Amygdala (tissue), 56 donors: ENCODE results near the gene NRXN3.

Source experiments
- DNase-seq, 56 donors: peaks; one replicate each; lab custom pipeline; 2025; lab: John Stamatoyannopoulos, UW

The NRXN3 gene

DNA sequence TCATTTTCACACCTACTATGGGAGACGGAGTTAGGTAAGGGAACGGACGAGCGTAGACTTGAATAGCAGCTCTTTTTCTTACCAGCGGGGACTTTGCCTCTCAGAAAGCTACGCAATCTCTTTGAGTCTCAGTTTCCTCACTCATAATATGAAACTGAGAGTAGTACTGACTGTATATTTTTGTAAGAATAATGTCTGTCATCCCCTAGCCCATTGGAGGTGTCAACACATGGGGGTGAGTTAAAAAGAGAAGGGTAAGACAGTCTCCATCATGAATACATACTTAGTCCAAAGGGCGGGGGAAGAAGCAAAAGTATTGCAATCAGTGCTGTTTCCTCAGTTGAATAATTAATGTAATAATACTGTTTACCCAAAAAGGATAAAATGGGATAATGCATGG, 592.2 kb downstream of the NRXN3 start:
- no peak for DNase-seq

DNA sequence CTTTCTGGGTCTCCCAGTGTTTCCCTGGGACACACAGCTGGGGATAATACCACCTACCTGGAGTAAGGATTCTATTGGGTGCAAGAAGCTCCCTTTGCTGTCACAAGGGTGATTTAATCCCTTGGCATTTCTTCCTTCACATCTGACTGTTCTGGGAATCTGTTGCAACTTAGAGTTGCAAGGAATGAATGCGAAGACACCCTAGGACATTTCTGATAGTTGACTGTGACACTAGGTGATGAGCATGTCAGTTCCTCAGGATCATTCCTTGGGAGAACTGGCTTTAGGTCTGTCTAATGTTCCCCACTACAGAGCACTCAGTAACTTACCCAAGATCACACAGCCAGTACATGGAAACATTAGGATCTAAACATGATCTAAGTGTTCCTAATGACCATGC, 593.6 kb downstream of the NRXN3 start:
- DNase-seq, result no peak

DNA sequence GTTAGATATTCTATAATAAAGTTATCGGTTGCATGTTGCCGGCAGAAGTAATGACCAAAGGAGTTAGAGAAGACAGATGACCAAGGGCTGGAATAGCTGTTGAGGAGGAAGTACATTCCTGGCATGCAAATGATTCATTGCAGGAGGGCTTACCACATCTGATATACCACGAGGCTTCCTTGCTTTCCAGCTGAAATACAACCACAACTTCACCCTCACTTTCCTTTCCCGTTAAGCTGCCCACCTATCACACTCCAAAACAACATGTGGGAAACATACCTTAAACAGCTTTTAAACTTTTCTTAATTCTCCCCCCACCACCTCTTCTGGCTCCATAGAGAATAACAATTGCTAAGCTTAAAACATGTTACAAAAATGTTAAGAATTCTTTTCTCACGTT, 594.1 kb downstream of the NRXN3 start:
- DNase-seq, result no peak

DNA sequence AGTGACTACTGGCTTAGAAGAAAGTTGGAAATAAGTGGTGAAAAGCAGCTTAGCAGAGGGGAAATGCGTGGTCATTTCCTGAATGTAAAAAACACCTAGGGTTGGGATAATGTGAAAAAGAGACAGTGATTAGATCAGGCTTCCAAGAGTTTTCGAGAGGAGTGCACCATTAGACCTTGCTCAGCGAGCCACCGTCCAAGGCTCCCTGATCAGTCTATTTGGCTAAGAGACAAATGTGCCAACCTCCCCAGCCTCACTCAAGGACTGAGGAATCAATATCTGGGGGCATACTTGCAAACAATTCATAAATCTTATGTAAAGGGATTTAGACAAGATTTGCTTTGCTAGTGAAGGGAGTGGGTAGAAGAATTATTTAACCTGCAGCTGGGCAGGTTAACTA, 594.5 kb downstream of the NRXN3 start:
- no peak for DNase-seq

DNA sequence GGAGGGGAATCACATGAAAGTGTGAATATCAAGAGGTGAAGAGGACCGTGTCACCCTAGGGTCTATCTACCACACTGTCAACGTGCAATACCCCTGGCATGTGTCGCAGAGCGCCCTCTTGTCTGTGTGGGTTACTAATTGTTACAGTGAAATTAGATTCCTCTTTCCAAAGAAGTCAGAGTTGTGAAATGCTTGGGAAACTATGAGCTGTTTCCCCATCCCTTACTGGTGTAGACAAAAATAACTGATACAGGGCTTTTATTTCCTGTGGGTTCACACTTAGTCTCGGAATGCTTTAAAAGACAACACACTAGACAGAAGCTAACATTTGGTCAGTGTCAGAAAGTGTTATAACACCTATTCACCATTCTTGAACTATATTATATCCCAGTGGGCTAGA, 597.3 kb downstream of the NRXN3 start:
- DNase-seq, result no peak

GRCh38 chr14:78782551-78782950, 612.4 kb downstream of the NRXN3 start:
- DNase-seq, result no peak

- peak in 5 of 56 donors; percentile 1 to 43 (median 6) for DNase-seq
Observed at GRCh38 chr14:78785265-78785664, 615.1 kb downstream of the NRXN3 start.

DNA sequence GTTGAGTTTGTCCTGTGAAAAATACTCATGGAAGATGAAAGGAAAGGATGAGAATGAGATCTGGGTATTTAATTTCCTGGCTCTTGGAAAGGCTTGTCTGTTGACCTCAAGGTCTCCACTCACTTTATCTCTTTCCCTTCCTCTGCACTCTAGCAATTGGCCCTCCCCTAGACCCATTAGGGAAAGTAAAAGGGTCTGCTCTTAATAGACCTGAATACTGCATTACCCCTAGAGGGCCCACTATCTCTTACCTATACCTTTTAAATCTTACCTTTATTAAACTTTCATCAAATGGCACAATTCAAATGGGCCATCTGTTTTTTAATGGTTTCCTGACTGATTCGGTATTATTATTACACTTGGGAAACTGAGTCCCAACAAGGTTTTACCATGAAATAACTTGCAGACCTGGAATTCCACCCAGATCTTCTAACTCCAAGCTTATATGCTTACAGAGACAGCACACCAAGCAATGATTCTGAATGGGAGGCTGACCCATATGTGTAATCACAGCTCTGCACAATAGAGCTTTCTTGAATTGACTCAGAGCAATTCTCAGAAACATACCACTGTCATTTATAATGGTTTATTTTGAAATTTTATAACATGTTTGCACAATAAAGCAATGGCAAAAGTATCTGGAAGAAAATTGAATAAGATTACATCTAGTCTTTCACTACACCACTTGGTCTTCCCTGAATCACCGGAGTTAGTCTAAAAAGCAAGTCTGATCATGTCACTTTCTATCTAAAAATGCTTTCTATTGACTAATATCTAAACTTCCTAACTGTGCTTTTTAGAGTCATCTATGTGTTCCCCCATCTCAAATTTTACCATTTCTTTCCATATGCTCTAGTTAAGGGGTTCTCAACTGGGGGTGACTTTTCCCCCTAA, 618.5 kb downstream of the NRXN3 start:
- DNase-seq, result no peak

- DNase-seq, result no peak
Observed at GRCh38 chr14:78790271-78790670, 620.1 kb downstream of the NRXN3 start.

- DNase-seq, result no peak
Observed at GRCh38 chr14:78798757-78799156, 628.6 kb downstream of the NRXN3 start.

GRCh38 chr14:78805570-78805969, 635.4 kb downstream of the NRXN3 start:
- peak in 1 of 56 donors; percentile 10 for DNase-seq

GRCh38 chr14:78823035-78823434, 652.9 kb downstream of the NRXN3 start:
- no peak for DNase-seq

- DNase-seq, result no peak
Observed at GRCh38 chr14:78823516-78823915, 653.3 kb downstream of the NRXN3 start.

DNA sequence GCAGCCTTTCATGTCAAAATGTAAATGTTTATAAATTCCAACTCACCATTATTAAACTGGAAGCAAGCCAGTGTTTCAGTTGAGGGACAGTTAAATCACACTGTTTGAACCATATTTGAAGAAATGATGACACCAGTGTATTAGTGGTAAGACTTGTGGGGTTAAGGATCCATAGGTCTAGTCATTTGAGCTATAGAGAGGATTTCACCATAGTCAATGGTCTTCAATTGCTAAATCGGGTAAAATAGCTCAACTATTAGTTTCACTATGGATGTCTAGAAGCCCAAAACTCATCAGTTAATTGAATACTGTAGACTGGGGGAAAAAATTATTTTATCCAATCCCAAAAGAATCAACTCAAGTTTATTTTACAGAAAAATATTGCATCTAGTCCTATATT, 659.1 kb downstream of the NRXN3 start:
- no peak for DNase-seq

GRCh38 chr14:78834766-78835451, 664.7 kb downstream of the NRXN3 start:
- DNase-seq, result peak in 37 of 56 donors; percentile 8 to 80 (median 32)

DNA sequence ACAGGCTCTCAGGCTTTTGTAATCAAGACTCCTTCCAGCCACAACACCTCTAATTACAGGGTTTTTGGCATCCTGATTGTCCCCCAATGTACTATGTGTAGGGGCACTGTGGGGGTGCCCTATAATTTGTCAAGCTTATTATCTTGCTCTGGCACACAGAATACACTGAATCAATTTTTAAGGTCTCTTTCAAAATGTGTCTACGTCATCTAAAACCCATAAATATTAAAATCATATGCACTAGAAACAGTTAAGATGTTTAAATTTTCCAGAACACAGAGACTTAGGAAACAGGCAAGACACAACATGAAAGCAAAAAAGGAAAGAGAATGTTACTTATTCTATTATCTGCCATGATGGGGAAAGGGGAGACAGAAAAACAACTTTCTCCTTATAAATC, 665.7 kb downstream of the NRXN3 start:
- no peak for DNase-seq

- DNase-seq, result peak in 29 of 56 donors; percentile 7 to 64 (median 25)
Observed at GRCh38 chr14:78836777-78837176, 666.6 kb downstream of the NRXN3 start.

GRCh38 chr14:78838959-78839358, 668.8 kb downstream of the NRXN3 start:
- no peak for DNase-seq

- DNase-seq, result no peak
Observed at GRCh38 chr14:78840898-78841297, 670.7 kb downstream of the NRXN3 start.

GRCh38 chr14:78847801-78848200, 677.6 kb downstream of the NRXN3 start:
- DNase-seq, result no peak

DNA sequence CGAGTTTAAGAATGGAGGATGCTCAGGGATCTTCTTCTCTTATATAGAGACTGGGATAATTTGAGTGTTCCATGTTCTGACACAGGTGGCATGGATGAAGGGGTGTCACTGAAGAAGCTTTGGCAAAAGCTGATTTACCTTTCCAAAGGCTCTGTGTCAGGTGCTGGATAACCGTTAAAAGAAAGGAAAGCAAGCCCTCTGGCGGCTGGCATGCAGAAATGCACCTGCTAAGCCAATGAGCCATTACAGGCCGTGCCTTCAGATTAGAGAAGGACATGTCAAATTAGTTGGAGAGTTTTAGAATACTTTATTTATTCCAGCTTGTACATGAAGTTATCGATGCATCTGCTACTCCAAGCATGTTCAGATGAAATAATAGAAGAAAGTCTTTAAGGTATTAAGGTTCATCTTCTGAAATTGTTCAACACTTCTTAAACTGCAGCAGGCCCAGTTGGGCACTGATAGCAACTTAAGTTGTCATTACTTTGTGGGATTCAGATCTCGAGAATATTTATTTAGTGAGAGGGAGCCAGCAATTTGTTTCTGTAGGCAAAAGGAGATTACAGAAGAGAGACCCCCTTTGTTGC, 678.2 kb downstream of the NRXN3 start:
- DNase-seq, result peak in 18 of 56 donors; percentile 1 to 48 (median 14)
